ENCODE results near the gene FBP1.
A peak's percentile ranks its signal among the peaks of the same experiment; 100 is the strongest.

The FBP1 gene

GRCh38 chr9:94655739-94656138 is 16.4 kb upstream of the FBP1 start:
- H3K4me1 ChIP-seq (ENCODE audit: control insufficient read depth, insufficient read depth, low read length), result peaks cover 8% of the 10 kb centered on the region
- H3K36me3 ChIP-seq (ENCODE audit: control insufficient read depth in 2 of 2, insufficient read depth in 2 of 2, low read length in 2 of 2), result no peaks in the 10 kb centered on the region
- peak overlapping the region; percentile 26 to 29 for H3K9ac ChIP-seq (ENCODE audit: low read length in 2 of 2)
- H3K27me3 ChIP-seq (ENCODE audit: control insufficient read depth in 1 of 2, insufficient read depth in 2 of 2, low read length in 2 of 2), result no peaks in the 10 kb centered on the region
- no peak overlapping the region for H3K27ac ChIP-seq (ENCODE audit: low read length)
- H3K4me3 ChIP-seq (ENCODE audit: low read length in 2 of 2), result peak overlapping the region in 1 of 2 donors; percentile 60
- H3K9me3 ChIP-seq (ENCODE audit: control insufficient read depth in 2 of 2, low read length in 2 of 2), result no peaks in the 10 kb centered on the region

- Histone ChIP-seq H3K27me3 (ENCODE audit: control insufficient read depth in 1 of 2, insufficient read depth in 2 of 2, low read length in 2 of 2) (no peaks in the 10 kb centered on the region), H3K27ac (ENCODE audit: low read length) (no peak overlapping the region), H3K36me3 (ENCODE audit: control insufficient read depth in 2 of 2, insufficient read depth in 2 of 2, low read length in 2 of 2) (no peaks in the 10 kb centered on the region), H3K9me3 (ENCODE audit: control insufficient read depth in 2 of 2, low read length in 2 of 2) (no peaks in the 10 kb centered on the region), H3K4me1 (ENCODE audit: control insufficient read depth, insufficient read depth, low read length) (peaks cover 8% of the 10 kb centered on the region), H3K4me3 (ENCODE audit: low read length in 2 of 2) (no peak overlapping the region), H3K9ac (ENCODE audit: low read length in 2 of 2) (no peak overlapping the region)
Measured at GRCh38 chr9:94654165-94654894, 15.0 kb upstream of the FBP1 start.

GRCh38 chr9:94650949-94651348 is 11.6 kb upstream of the FBP1 start:
- Histone ChIP-seq H3K4me1 (ENCODE audit: control insufficient read depth, insufficient read depth, low read length) (peaks cover 4% of the 10 kb centered on the region), H3K9me3 (ENCODE audit: control insufficient read depth in 2 of 2, low read length in 2 of 2) (no peaks in the 10 kb centered on the region), H3K27me3 (ENCODE audit: control insufficient read depth in 1 of 2, insufficient read depth in 2 of 2, low read length in 2 of 2) (no peaks in the 10 kb centered on the region), H3K36me3 (ENCODE audit: control insufficient read depth in 2 of 2, insufficient read depth in 2 of 2, low read length in 2 of 2) (no peaks in the 10 kb centered on the region), H3K27ac (ENCODE audit: low read length) (no peak overlapping the region), H3K4me3 (ENCODE audit: low read length in 2 of 2) (no peak overlapping the region), H3K9ac (ENCODE audit: low read length in 2 of 2) (no peak overlapping the region)

- Histone ChIP-seq H3K27ac (ENCODE audit: low read length) (no peak overlapping the region), H3K9ac (ENCODE audit: low read length in 2 of 2) (no peak overlapping the region), H3K27me3 (ENCODE audit: control insufficient read depth in 1 of 2, insufficient read depth in 2 of 2, low read length in 2 of 2) (no peaks in the 10 kb centered on the region)
Measured at GRCh38 chr9:94649100-94649819, 9.9 kb upstream of the FBP1 start.

GRCh38 chr9:94648185-94648584 is 8.9 kb upstream of the FBP1 start:
- Histone ChIP-seq H3K9me3 (ENCODE audit: control insufficient read depth in 2 of 2, low read length in 2 of 2) (no peaks in the 10 kb centered on the region), H3K9ac (ENCODE audit: low read length in 2 of 2) (no peak overlapping the region), H3K27ac (ENCODE audit: low read length) (no peak overlapping the region), H3K4me1 (ENCODE audit: control insufficient read depth, insufficient read depth, low read length) (no peaks in the 10 kb centered on the region), H3K36me3 (ENCODE audit: control insufficient read depth in 2 of 2, insufficient read depth in 2 of 2, low read length in 2 of 2) (no peaks in the 10 kb centered on the region), H3K27me3 (ENCODE audit: control insufficient read depth in 1 of 2, insufficient read depth in 2 of 2, low read length in 2 of 2) (no peaks in the 10 kb centered on the region), H3K4me3 (ENCODE audit: low read length in 2 of 2) (no peak overlapping the region)

More at GRCh38 chr9:94649100-94649819, 9.9 kb upstream of the FBP1 start:
- Histone ChIP-seq H3K36me3 (ENCODE audit: control insufficient read depth in 2 of 2, insufficient read depth in 2 of 2, low read length in 2 of 2) (no peaks in the 10 kb centered on the region), H3K9me3 (ENCODE audit: control insufficient read depth in 2 of 2, low read length in 2 of 2) (no peaks in the 10 kb centered on the region), H3K4me1 (ENCODE audit: control insufficient read depth, insufficient read depth, low read length) (no peaks in the 10 kb centered on the region), H3K4me3 (ENCODE audit: low read length in 2 of 2) (no peak overlapping the region)

- Histone ChIP-seq H3K4me1 (ENCODE audit: control insufficient read depth, insufficient read depth, low read length) (no peaks in the 10 kb centered on the region), H3K36me3 (ENCODE audit: control insufficient read depth in 2 of 2, insufficient read depth in 2 of 2, low read length in 2 of 2) (no peaks in the 10 kb centered on the region), H3K9ac (ENCODE audit: low read length in 2 of 2) (no peak overlapping the region), H3K4me3 (ENCODE audit: low read length in 2 of 2) (no peak overlapping the region), H3K27me3 (ENCODE audit: control insufficient read depth in 1 of 2, insufficient read depth in 2 of 2, low read length in 2 of 2) (no peaks in the 10 kb centered on the region), H3K9me3 (ENCODE audit: control insufficient read depth in 2 of 2, low read length in 2 of 2) (no peaks in the 10 kb centered on the region), H3K27ac (ENCODE audit: low read length) (no peak overlapping the region)
Measured at GRCh38 chr9:94645901-94646300, 6.6 kb upstream of the FBP1 start.

- no peak overlapping the region for H3K9ac ChIP-seq (ENCODE audit: low read length in 2 of 2)
- H3K36me3 ChIP-seq (ENCODE audit: control insufficient read depth in 2 of 2, insufficient read depth in 2 of 2, low read length in 2 of 2), result no peaks in the 10 kb centered on the region
- no peak overlapping the region for H3K4me3 ChIP-seq (ENCODE audit: low read length in 2 of 2)
- no peaks in the 10 kb centered on the region for H3K4me1 ChIP-seq (ENCODE audit: control insufficient read depth, insufficient read depth, low read length)
- no peaks in the 10 kb centered on the region for H3K9me3 ChIP-seq (ENCODE audit: control insufficient read depth in 2 of 2, low read length in 2 of 2)
- H3K27me3 ChIP-seq (ENCODE audit: control insufficient read depth in 1 of 2, insufficient read depth in 2 of 2, low read length in 2 of 2), result peaks cover 1 to 2% of the 10 kb centered on the region in 2 donors
- H3K27ac ChIP-seq (ENCODE audit: low read length), result no peak overlapping the region
Measured at GRCh38 chr9:94644543-94644942, 5.2 kb upstream of the FBP1 start.

- H3K27ac ChIP-seq (ENCODE audit: low read length), result no peak overlapping the region
- no peak overlapping the region for H3K9ac ChIP-seq (ENCODE audit: low read length in 2 of 2)
- H3K4me1 ChIP-seq (ENCODE audit: control insufficient read depth, insufficient read depth, low read length), result peaks cover 6% of the 10 kb centered on the region
- H3K27me3 ChIP-seq (ENCODE audit: control insufficient read depth in 1 of 2, insufficient read depth in 2 of 2, low read length in 2 of 2), result peaks cover 7 to 9% of the 10 kb centered on the region in 2 donors
- H3K36me3 ChIP-seq (ENCODE audit: control insufficient read depth in 2 of 2, insufficient read depth in 2 of 2, low read length in 2 of 2), result no peaks in the 10 kb centered on the region
- no peaks in the 10 kb centered on the region for H3K9me3 ChIP-seq (ENCODE audit: control insufficient read depth in 2 of 2, low read length in 2 of 2)
- H3K4me3 ChIP-seq (ENCODE audit: low read length in 2 of 2), result no peak overlapping the region
Measured at GRCh38 chr9:94643741-94644140, 4.4 kb upstream of the FBP1 start.

GRCh38 chr9:94643176-94643575 is 3.9 kb upstream of the FBP1 start:
- Histone ChIP-seq H3K9me3 (ENCODE audit: control insufficient read depth in 2 of 2, low read length in 2 of 2) (no peaks in the 10 kb centered on the region), H3K27me3 (ENCODE audit: control insufficient read depth in 1 of 2, insufficient read depth in 2 of 2, low read length in 2 of 2) (peaks cover 10 to 15% of the 10 kb centered on the region in 2 donors), H3K4me1 (ENCODE audit: control insufficient read depth, insufficient read depth, low read length) (peaks cover 6% of the 10 kb centered on the region), H3K27ac (ENCODE audit: low read length) (no peak overlapping the region), H3K4me3 (ENCODE audit: low read length in 2 of 2) (no peak overlapping the region), H3K9ac (ENCODE audit: low read length in 2 of 2) (no peak overlapping the region), H3K36me3 (ENCODE audit: control insufficient read depth in 2 of 2, insufficient read depth in 2 of 2, low read length in 2 of 2) (no peaks in the 10 kb centered on the region)

- Histone ChIP-seq H3K9ac (ENCODE audit: low read length in 2 of 2) (no peak overlapping the region), H3K27me3 (ENCODE audit: control insufficient read depth in 1 of 2, insufficient read depth in 2 of 2, low read length in 2 of 2) (peaks cover 14 to 16% of the 10 kb centered on the region in 2 donors), H3K9me3 (ENCODE audit: control insufficient read depth in 2 of 2, low read length in 2 of 2) (no peaks in the 10 kb centered on the region), H3K4me1 (ENCODE audit: control insufficient read depth, insufficient read depth, low read length) (peaks cover 6% of the 10 kb centered on the region), H3K27ac (ENCODE audit: low read length) (no peak overlapping the region), H3K36me3 (ENCODE audit: control insufficient read depth in 2 of 2, insufficient read depth in 2 of 2, low read length in 2 of 2) (no peaks in the 10 kb centered on the region), H3K4me3 (ENCODE audit: low read length in 2 of 2) (no peak overlapping the region)
Measured at GRCh38 chr9:94642501-94642900, 3.2 kb upstream of the FBP1 start.

- no peak overlapping the region for H3K9ac ChIP-seq (ENCODE audit: low read length in 2 of 2)
- no peak overlapping the region for H3K27ac ChIP-seq (ENCODE audit: low read length)
- peaks cover 6% of the 10 kb centered on the region for H3K4me1 ChIP-seq (ENCODE audit: control insufficient read depth, insufficient read depth, low read length)
- no peaks in the 10 kb centered on the region for H3K36me3 ChIP-seq (ENCODE audit: control insufficient read depth in 2 of 2, insufficient read depth in 2 of 2, low read length in 2 of 2)
- peaks cover 14 to 16% of the 10 kb centered on the region in 2 donors for H3K27me3 ChIP-seq (ENCODE audit: control insufficient read depth in 1 of 2, insufficient read depth in 2 of 2, low read length in 2 of 2)
- H3K9me3 ChIP-seq (ENCODE audit: control insufficient read depth in 2 of 2, low read length in 2 of 2), result no peaks in the 10 kb centered on the region
- peak overlapping the region in 1 of 2 donors; percentile 73 for H3K4me3 ChIP-seq (ENCODE audit: low read length in 2 of 2)
Measured at GRCh38 chr9:94639999-94640376, 670 bp upstream of the FBP1 start.
